ENCODE data around the gene B3GNT2. TPM values are rescaled to one million over a fixed set of nuclear protein-coding genes. Genes with fewer than 3 reads are reported as not detected.

The B3GNT2 gene
- polyA plus RNA-seq, 1 of the 3 experiments (the other 2 are of a cell fraction), result 6.3 TPM

GRCh38 chr2:62217421-62217820, 21.5 kb downstream of the B3GNT2 start (continued):
- TF ChIP-seq MXI1 (IDR thresholded peaks at IDR 0.05; ENCODE audit: low read depth, low read length), result no peak

GRCh38 chr2:62217970-62218369, 22.1 kb downstream of the B3GNT2 start:
- H3K79me2 ChIP-seq (ENCODE audit: insufficient read depth), result peaks cover 20% of the 10 kb centered on the region; the same call in 1 of the 2 replicates
- POLR2A ChIA-PET, result no interaction called here
- H3K27me3 ChIP-seq (ENCODE audit: insufficient read depth), result no peaks in the 10 kb centered on the region
- peaks cover 7 to 8% of the 10 kb centered on the region in 2 experiments for H3K36me3 ChIP-seq (replicated peaks in 1 of 2; ENCODE audit: control insufficient read depth in 1 of 2, insufficient read depth in 2 of 2, low read length in 1 of 2)
- no peaks in the 10 kb centered on the region; the same call in 1 of the 2 replicates for H4K20me1 ChIP-seq (ENCODE audit: insufficient read depth)
- no peak for DNase-seq
- H3K4me1 ChIP-seq (ENCODE audit: control insufficient read depth in 1 of 2, insufficient read depth in 2 of 2, low read depth in 1 of 2, low read length in 1 of 2), result peaks cover 0 to 28% of the 10 kb centered on the region in 2 experiments; a peak in 2 of 4 replicates
- no peaks in the 10 kb centered on the region for H3K9me3 ChIP-seq
- no peak overlapping the region for H2AFZ ChIP-seq (ENCODE audit: low read depth)
- no peak for TF ChIP-seq ELF1 (IDR thresholded peaks at IDR 0.05)
- WGBS (ENCODE audit: low lambda C conversion rate), result 95% methylated on average over 5 of the region's 5 CpGs
- H3F3A ChIP-seq (replicated peaks; ENCODE audit: insufficient read depth), result no peaks in the 10 kb centered on the region
- no peak overlapping the region for H3K27ac ChIP-seq (ENCODE audit: low read depth in 2 of 2, low read length in 1 of 2)
- H3K9ac ChIP-seq, result no peak overlapping the region
- no peaks in the 10 kb centered on the region for H3K9me2 ChIP-seq
- no peak overlapping the region for H3K4me3 ChIP-seq (ENCODE audit: low read depth in 2 of 2, low read length in 1 of 2)
- H3K4me2 ChIP-seq, result no peak overlapping the region
- CTCF ChIA-PET, result interaction anchor here (0.7 to 1.3 kb wide), 3 partner anchors 9 to 21 kb away, joined by 3 to 5 read pairs (median 4); no protein-coding TSS in a partner anchor

GRCh38 chr2:62219407-62220159, 23.7 kb downstream of the B3GNT2 start:
- no peak for DNase-seq
- Histone ChIP-seq H3K4me3 (ENCODE audit: low read depth in 2 of 2, low read length in 1 of 2) (no peak overlapping the region), H4K20me1 (ENCODE audit: insufficient read depth) (no peaks in the 10 kb centered on the region; the same call in 1 of the 2 replicates), H3K9ac (no peak overlapping the region), H3K27ac (ENCODE audit: low read depth in 2 of 2, low read length in 1 of 2) (no peak overlapping the region), H3K9me2 (no peaks in the 10 kb centered on the region), H2AFZ (ENCODE audit: low read depth) (no peak overlapping the region), H3K36me3 (replicated peaks in 1 of 2; ENCODE audit: control insufficient read depth in 1 of 2, insufficient read depth in 2 of 2, low read length in 1 of 2) (peaks cover 13 to 18% of the 10 kb centered on the region in 2 experiments), H3K27me3 (ENCODE audit: insufficient read depth) (no peaks in the 10 kb centered on the region), H3K4me1 (ENCODE audit: control insufficient read depth in 1 of 2, insufficient read depth in 2 of 2, low read depth in 1 of 2, low read length in 1 of 2) (peaks cover 0 to 15% of the 10 kb centered on the region in 2 experiments; a peak in 2 of 4 replicates), H3F3A (replicated peaks; ENCODE audit: insufficient read depth) (no peaks in the 10 kb centered on the region), H3K79me2 (ENCODE audit: insufficient read depth) (peaks cover 16% of the 10 kb centered on the region; the same call in 1 of the 2 replicates), H3K9me3 (no peaks in the 10 kb centered on the region), H3K4me2 (no peak overlapping the region)
- 92% methylated on average over 4 of the region's 4 CpGs for WGBS (ENCODE audit: low lambda C conversion rate)
- CTCF ChIA-PET, result no interaction called here
- POLR2A ChIA-PET, result no interaction called here
- TF ChIP-seq NRF1 (IDR thresholded peaks at IDR 0.05; ENCODE audit: low read depth, low read length), result no peak
- no peak for TF ChIP-seq CHD2 (IDR thresholded peaks at IDR 0.05; ENCODE audit: low read length, partially characterized antibody)
- no peak for TF ChIP-seq FOXJ3 (CRISPR knock-in tag; IDR thresholded peaks at IDR 0.05)
- TF ChIP-seq SMC3 (IDR thresholded peaks at IDR 0.05; ENCODE audit: low read depth, low read length), result no peak
- TF ChIP-seq GATA2 (CRISPR knock-in tag; IDR thresholded peaks at IDR 0.05), result no peak
- no peak for TF ChIP-seq TEAD4 (IDR thresholded peaks at IDR 0.05; ENCODE audit: borderline replicate concordance, insufficient read depth)
- TF ChIP-seq JUND (IDR thresholded peaks at IDR 0.05), result no peak
- TF ChIP-seq RXRA (IDR thresholded peaks at IDR 0.05; ENCODE audit: borderline replicate concordance, low read depth), result no peak
- no peak for TF ChIP-seq MAX (IDR thresholded peaks at IDR 0.05; ENCODE audit: low read depth)
- no peak for TF ChIP-seq CTCF (IDR thresholded peaks at IDR 0.05)
- TF ChIP-seq MEF2A (IDR thresholded peaks at IDR 0.05; ENCODE audit: borderline replicate concordance, low read depth), result no peak
- TF ChIP-seq MXI1 (IDR thresholded peaks at IDR 0.05; ENCODE audit: low read depth, low read length), result no peak
- TF ChIP-seq NFIC (IDR thresholded peaks at IDR 0.05; ENCODE audit: borderline replicate concordance), result no peak
- TF ChIP-seq EZH2phosphoT487 (IDR thresholded peaks at IDR 0.05; ENCODE audit: borderline replicate concordance, low read depth), result no peak
- TF ChIP-seq PBX3 (IDR thresholded peaks at IDR 0.05), result no peak
- no peak for TF ChIP-seq TAF1 (IDR thresholded peaks at IDR 0.05; ENCODE audit: borderline replicate concordance, low read depth, low read length)
- TF ChIP-seq SIN3A (IDR thresholded peaks at IDR 0.05; ENCODE audit: borderline replicate concordance, low read depth, low read length), result no peak
- no peak for TF ChIP-seq RAD21 (IDR thresholded peaks at IDR 0.05; ENCODE audit: low read length)
- no peak for TF ChIP-seq YY1 (IDR thresholded peaks at IDR 0.05; ENCODE audit: low read depth)
